Esophagus muscularis mucosa (tissue), 4 donors: ENCODE measurements around the gene GSN. TPM values are rescaled to one million over a fixed set of nuclear protein-coding genes. Genes with fewer than 3 reads are reported as not detected.

Source experiments
- DNase-seq: peaks from one replicate; pipeline ENCODE4 v3.0.0-alpha.2; 2017; ENCODE audit errors: extremely low spot score
- H3K27ac ChIP-seq, 4 donors: fragments of 200-600 bp; sonication (generic); replicated peaks in 1 of 4; 1 replicate in 3 of 4; 2 replicates in 1 of 4; pipeline ENCODE4 v1.5.1; 2016 to 2019; ENCODE audit warnings: mild to moderate bottlenecking in 1 of 4
- H3K27me3 ChIP-seq, 4 donors: fragments of 200-600 bp; sonication (generic); one replicate each; pipeline versions ENCODE4 v1.5.1 to v1.6.0; 2016 to 2019
- H3K36me3 ChIP-seq, 4 donors: fragments of 200-600 bp; sonication (generic); one replicate each; pipeline ENCODE4 v1.5.1; 2016 to 2019
- H3K4me1 ChIP-seq, 4 donors: fragments of 200-600 bp; sonication (generic); one replicate each; pipeline ENCODE4 v1.5.1; 2016 to 2019
- H3K4me3 ChIP-seq, 4 donors: fragments of 200-600 bp; sonication (generic); 1 replicate in 2 of 4; 2 replicates in 2 of 4; pipeline ENCODE4 v1.5.1; 2016 to 2019; ENCODE audit warnings: mild to moderate bottlenecking in 4 of 4, moderate library complexity in 1 of 4
- H3K9me3 ChIP-seq, 4 donors: fragments of 200-600 bp; sonication (generic); 1 replicate in 3 of 4; 2 replicates in 1 of 4; pipeline ENCODE4 v1.5.1; 2016 to 2019
- EP300 ChIP-seq: sonication (generic); formaldehyde crosslinking; IDR thresholded peaks from one replicate; pipeline ENCODE4 v1.6.1; 2017; ENCODE audit warnings: antibody characterized with exemption
- POLR2A ChIP-seq: fragments of 450-650 bp; IDR thresholded peaks from one replicate; pipeline ENCODE4 v1.6.1; 2017; ENCODE audit warnings: antibody characterized with exemption, moderate library complexity, mild to moderate bottlenecking, low read depth
- POLR2AphosphoS5 ChIP-seq, 2 donors: sonication (generic); formaldehyde crosslinking; IDR thresholded peaks; one replicate each; pipeline ENCODE4 v1.6.1; 2017; ENCODE audit warnings: antibody characterized with exemption in 2 of 2
- WGBS: methylation state at CpG from one replicate; pipeline ENCODE4 v1.1.5; 2018; 5-methylcytosine and 5-hydroxymethylcytosine counted together
- intact Hi-C: fragments of 100-400 bp; cut with DNase I; formaldehyde crosslinking; loops from one replicate; pipeline ENCODE4 v1.15.1; 2023
- total RNA-seq, 4 donors: library from RNA; depleted of rRNA; stranded (reverse); fragments of >200 nt; gene quantifications; one replicate each; pipeline versions ENCODE4 v1.1.0 to v1.2.1, GENCODE V29; 2016
- TF ChIP-seq, protein P1 (sequence below), 3 experiments: fragments of 200-600 bp in 2 of 3; fragments of 450-650 bp in 1 of 3; sonication (generic) in 2 of 3; IDR thresholded peaks; one replicate each; pipeline ENCODE4 v1.5.1; 2017 to 2019; ENCODE audit warnings: antibody characterized with exemption in 3 of 3, mild to moderate bottlenecking in 2 of 3, moderate library complexity in 1 of 3

The GSN gene
- total RNA-seq, 4 donors from 2014 or later = 2,509 to 3,811 (median 3,170) TPM

DNA sequence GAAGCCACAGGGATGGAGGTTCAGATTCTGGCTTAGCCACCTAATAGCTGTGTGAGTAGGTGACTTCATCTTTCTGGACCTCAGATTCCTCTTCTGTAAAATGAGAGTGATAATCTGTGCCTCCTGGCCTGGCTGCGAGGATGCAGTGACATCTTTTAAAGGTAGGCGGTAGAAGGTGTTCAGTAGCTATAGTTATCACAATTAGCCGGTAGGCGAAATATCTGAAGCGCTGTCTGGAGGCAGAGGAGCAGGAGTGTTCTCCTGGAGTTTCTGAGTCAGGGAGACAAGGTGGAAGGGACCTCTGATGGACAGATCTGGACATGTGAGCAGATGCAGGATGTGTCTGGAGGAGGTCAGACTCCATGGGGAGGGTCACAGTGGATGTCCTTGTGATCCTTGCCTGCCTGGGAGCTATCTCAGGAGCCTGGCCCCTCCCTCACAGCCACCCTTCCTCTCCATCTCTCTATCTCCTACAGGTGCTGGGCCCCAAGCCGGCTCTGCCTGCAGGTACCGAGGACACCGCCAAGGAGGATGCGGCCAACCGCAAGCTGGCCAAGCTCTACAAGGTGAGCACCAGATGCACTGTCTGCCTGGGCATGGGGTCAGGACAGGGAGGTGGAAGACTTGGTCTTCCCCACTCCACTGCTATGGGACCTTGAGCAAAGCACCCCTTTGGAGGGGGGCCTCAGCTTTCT is 45.6 kb downstream of the GSN start:
- DNase-seq = no peak
- peaks cover 85 to 100% (median 98%) of the 10 kb centered on the region in 4 donors for H3K36me3 ChIP-seq
- intact Hi-C loops = no loop called here
- H3K27ac ChIP-seq = peak overlapping the region; percentile 49 to 99 (median 59)
- H3K4me3 ChIP-seq = no peak overlapping the region
- peaks cover 48 to 99% (median 90%) of the 10 kb centered on the region in 4 donors for H3K4me1 ChIP-seq
- H3K9me3 ChIP-seq = no peaks in the 10 kb centered on the region
- H3K27me3 ChIP-seq = no peaks in the 10 kb centered on the region
- 95% methylated on average over 10 of the region's 10 CpGs for whole genome bisulfite sequencing
- TF ChIP-seq POLR2A = no peak
- peak; percentile 9 to 49 for TF ChIP-seq POLR2AphosphoS5 (IDR thresholded peaks at IDR 0.05)

DNA sequence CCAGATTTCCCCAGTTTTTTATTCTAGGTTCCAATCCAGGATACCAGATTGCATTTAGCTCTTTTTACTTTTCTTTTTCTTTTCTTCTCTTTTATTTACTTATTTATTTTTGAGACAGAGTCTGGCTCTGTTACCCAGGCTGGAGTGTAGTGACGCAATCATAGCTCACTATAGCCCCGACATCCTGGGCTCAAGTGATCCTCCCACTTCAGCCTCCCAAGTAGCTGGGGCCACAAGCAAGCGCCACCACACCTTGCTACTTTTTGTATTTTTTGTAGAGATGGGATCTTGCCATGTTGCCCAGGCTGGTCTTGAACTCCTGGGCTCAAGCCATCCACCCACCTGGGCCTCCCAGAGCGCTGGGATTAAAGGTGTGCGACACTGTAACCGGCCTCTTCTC is 48.4 kb downstream of the GSN start:
- TF ChIP-seq POLR2AphosphoS5 (IDR thresholded peaks at IDR 0.05) (no peak), POLR2A (no peak), EP300 (no peak)
- TF ChIP-seq, protein P1, sequence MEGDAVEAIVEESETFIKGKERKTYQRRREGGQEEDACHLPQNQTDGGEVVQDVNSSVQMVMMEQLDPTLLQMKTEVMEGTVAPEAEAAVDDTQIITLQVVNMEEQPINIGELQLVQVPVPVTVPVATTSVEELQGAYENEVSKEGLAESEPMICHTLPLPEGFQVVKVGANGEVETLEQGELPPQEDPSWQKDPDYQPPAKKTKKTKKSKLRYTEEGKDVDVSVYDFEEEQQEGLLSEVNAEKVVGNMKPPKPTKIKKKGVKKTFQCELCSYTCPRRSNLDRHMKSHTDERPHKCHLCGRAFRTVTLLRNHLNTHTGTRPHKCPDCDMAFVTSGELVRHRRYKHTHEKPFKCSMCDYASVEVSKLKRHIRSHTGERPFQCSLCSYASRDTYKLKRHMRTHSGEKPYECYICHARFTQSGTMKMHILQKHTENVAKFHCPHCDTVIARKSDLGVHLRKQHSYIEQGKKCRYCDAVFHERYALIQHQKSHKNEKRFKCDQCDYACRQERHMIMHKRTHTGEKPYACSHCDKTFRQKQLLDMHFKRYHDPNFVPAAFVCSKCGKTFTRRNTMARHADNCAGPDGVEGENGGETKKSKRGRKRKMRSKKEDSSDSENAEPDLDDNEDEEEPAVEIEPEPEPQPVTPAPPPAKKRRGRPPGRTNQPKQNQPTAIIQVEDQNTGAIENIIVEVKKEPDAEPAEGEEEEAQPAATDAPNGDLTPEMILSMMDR (IDR thresholded peaks at IDR 0.05) = no peak
- Histone ChIP-seq H3K27me3 (no peaks in the 10 kb centered on the region), H3K9me3 (no peaks in the 10 kb centered on the region), H3K36me3 (peaks cover 74 to 100% (median 96%) of the 10 kb centered on the region in 4 donors), H3K4me1 (peaks cover 70 to 100% (median 96%) of the 10 kb centered on the region in 4 donors), H3K27ac (peak overlapping the region; percentile 87 to 99 (median 92)), H3K4me3 (no peak overlapping the region)
- intact Hi-C loops = no loop called here
- 91% methylated on average over 6 of the region's 6 CpGs for WGBS
- DNase-seq = no peak

DNA sequence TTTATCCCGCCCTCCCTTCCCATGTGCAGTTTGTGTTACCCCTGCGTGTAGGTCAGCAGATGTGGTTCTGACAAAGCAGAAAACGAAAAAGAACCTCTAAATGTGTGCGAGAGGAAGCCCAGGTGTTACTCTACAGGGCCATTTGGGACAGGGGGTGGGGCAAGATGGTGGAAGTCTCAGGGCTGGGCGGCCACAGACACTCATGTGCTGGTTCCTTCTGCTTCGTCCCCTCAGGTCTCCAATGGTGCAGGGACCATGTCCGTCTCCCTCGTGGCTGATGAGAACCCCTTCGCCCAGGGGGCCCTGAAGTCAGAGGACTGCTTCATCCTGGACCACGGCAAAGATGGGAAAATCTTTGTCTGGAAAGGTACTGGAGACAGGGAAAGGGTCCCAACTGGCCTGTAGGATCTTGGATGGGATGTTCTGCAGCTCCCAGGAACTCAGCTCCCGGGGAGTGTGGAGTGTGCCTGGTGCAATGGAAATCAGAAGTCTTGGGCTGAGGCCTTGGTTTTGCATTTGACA is 49.0 kb downstream of the GSN start:
- Histone ChIP-seq H3K4me3 (no peak overlapping the region), H3K9me3 (no peaks in the 10 kb centered on the region), H3K27ac (peak overlapping the region; percentile 87 to 99 (median 92)), H3K4me1 (peaks cover 74 to 100% (median 97%) of the 10 kb centered on the region in 4 donors), H3K27me3 (no peaks in the 10 kb centered on the region), H3K36me3 (peaks cover 70 to 100% (median 96%) of the 10 kb centered on the region in 4 donors)
- 89% methylated on average over 11 of the region's 11 CpGs for WGBS
- intact Hi-C loops = no loop called here
- no peak for TF ChIP-seq POLR2AphosphoS5 (IDR thresholded peaks at IDR 0.05)
- no peak for TF ChIP-seq POLR2A
- TF ChIP-seq EP300 = no peak
- TF ChIP-seq, protein P1 (IDR thresholded peaks at IDR 0.05) = no peak
- DNase-seq = no peak

DNA sequence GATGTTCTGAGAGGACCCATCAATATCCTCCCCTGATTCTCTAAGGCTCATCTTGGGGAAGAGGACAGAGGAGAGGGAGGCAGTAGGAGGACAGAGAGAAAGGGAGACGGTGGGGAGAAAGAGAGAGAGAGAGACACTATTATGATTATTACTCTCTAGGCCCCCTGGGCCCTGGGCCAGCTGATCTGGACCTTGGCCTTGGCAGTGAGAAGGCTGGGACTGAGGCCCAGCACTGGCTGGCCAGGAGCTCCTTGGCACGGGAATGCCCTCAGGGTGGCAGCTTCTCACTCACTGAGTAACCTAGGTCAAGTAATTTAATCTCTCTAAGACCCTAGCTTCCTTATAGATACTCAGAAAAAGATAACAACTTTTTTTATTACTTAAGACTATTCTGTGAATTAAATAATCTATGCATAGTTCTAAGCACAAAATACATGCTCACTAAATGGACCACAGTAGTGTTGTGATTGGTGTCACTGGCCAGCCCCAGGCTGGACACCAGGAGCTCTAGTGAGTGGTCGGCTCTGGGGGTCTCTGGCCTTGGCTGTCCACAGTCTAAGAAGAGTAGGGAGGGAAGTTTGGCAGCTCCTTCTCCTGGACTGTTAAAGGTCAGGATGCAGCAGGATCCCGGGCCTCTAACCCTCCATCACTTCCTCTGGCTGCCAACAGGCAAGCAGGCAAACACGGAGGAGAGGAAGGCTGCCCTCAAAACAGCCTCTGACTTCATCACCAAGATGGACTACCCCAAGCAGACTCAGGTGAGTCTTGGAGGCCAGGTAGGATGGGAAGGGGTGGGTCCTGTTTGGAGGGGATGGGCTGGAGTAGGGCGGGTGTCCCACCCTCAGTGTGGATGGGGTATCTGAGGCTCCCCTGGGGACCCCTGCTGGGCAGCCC is 50.0 kb downstream of the GSN start:
- TF ChIP-seq EP300 = no peak
- TF ChIP-seq POLR2AphosphoS5 (IDR thresholded peaks at IDR 0.05) = no peak
- TF ChIP-seq POLR2A = no peak
- TF ChIP-seq, protein P1 (IDR thresholded peaks at IDR 0.05) = no peak
- WGBS = 47% methylated on average over 6 of the region's 6 CpGs
- Histone ChIP-seq H3K4me1 (peaks cover 78 to 100% (median 96%) of the 10 kb centered on the region in 4 donors), H3K36me3 (peaks cover 70 to 100% (median 95%) of the 10 kb centered on the region in 4 donors), H3K9me3 (no peaks in the 10 kb centered on the region), H3K27me3 (no peaks in the 10 kb centered on the region), H3K4me3 (no peak overlapping the region), H3K27ac (peak overlapping the region; percentile 87 to 99 (median 92))
- no peak for DNase-seq
- intact Hi-C loops = loop anchor here (2.0 kb wide), 1 partner anchor 39 kb away; no protein-coding TSS in a partner anchor
